Endothelial cell of umbilical vein (primary cell): ENCODE data around the gene MGARP. TPM values are rescaled to one million over a fixed set of nuclear protein-coding genes. Genes with fewer than 3 reads are reported as not detected.
A peak's percentile ranks its signal among the peaks of the same experiment; 100 is the strongest.

Experiments used
- BruUV-seq: library from RNA; stranded (reverse); fragments of 400-500 nt; replicated peaks from 2 replicates; lab custom pipeline; 2021; lab: Mats Ljungman, UMichigan
- CTCF ChIA-PET: fragments of 300-600, 350-600 bp; sonication (Branson Sonifier 250); formaldehyde crosslinking; loops from one replicate; lab custom pipeline; 2021; ENCODE audit warnings: antibody characterized with exemption, inconsistent platforms; lab: Charles Lee
- POLR2A ChIA-PET: fragments of 300-600, 350-600 bp; sonication (Branson Sonifier 250); formaldehyde crosslinking; loops from one replicate; lab custom pipeline; 2021; ENCODE audit warnings: antibody characterized with exemption, inconsistent platforms; lab: Charles Lee
- DNase-seq: peaks from one replicate; pipeline ENCODE4 v3.0.0-alpha.2; 2011; ENCODE audit warnings: low read depth, low spot score
- FAIRE-seq: peaks from 2 replicates; lab custom pipeline; 2011; peaks lifted over from hg19 to GRCh38; lab: Jason Lieb, UNC
- H2AFZ ChIP-seq: 2 replicates; pipeline ENCODE4 v1.6.0; 2012; ENCODE audit warnings: low read depth, low read length, control low read depth, inconsistent platforms
- H3K27ac ChIP-seq: 2 replicates; pipeline ENCODE4 v1.5.1; 2011; ENCODE audit warnings: low read depth, mild to moderate bottlenecking, control low read depth, low read length, moderate library complexity; ENCODE audit not compliant: insufficient read depth
- H3K27me3 ChIP-seq, 2 experiments: 2 replicates each; pipeline versions ENCODE4 v1.6.0 to v1.6.1; 2011; ENCODE audit warnings: low read length in 2 of 2, mixed read lengths in 1 of 2; ENCODE audit not compliant: control insufficient read depth in 2 of 2, insufficient read depth in 2 of 2
- H3K36me3 ChIP-seq, 2 experiments: 2 replicates in 1 of 2; 3 replicates in 1 of 2; pipeline ENCODE4 v1.5.1; 2011; ENCODE audit warnings: low read length in 2 of 2, mild to moderate bottlenecking in 1 of 2, moderate library complexity in 1 of 2; ENCODE audit not compliant: control insufficient read depth in 2 of 2, insufficient read depth in 2 of 2; ENCODE audit errors: extremely low read depth in 1 of 2
- H3K4me1 ChIP-seq: 3 replicates; pipeline ENCODE4 v1.5.1; 2011; ENCODE audit warnings: mild to moderate bottlenecking, low read length; ENCODE audit not compliant: control insufficient read depth, insufficient read depth; ENCODE audit errors: extremely low read depth
- H3K4me2 ChIP-seq: 2 replicates; pipeline ENCODE4 v1.6.1; 2011; ENCODE audit warnings: low read length, control low read depth, mixed read lengths; ENCODE audit not compliant: insufficient read depth
- H3K4me3 ChIP-seq, 3 experiments: fragments of 200-600 bp in 1 of 3; sonication (generic), shearing (Covaris generic) in 1 of 3; replicated peaks in 1 of 3; 2 replicates each; pipeline ENCODE4 v1.5.1; 2011 to 2016; ENCODE audit warnings: control low read depth in 3 of 3, low read length in 3 of 3, mild to moderate bottlenecking in 2 of 3, inconsistent platforms in 1 of 3, low read depth in 1 of 3, moderate library complexity in 1 of 3; ENCODE audit not compliant: insufficient read depth in 1 of 3
- H3K79me2 ChIP-seq: 2 replicates; pipeline ENCODE4 v1.6.0; 2012; ENCODE audit warnings: low read length, inconsistent platforms; ENCODE audit not compliant: control insufficient read depth, insufficient read depth
- H3K9ac ChIP-seq: replicated peaks from 2 replicates; pipeline ENCODE3; 2011; ENCODE audit warnings: low read length, control low read depth; ENCODE audit not compliant: insufficient read depth; ENCODE audit errors: extremely low read depth
- H3K9me1 ChIP-seq: replicated peaks from 3 replicates; pipeline ENCODE4 v1.6.0; 2011; ENCODE audit warnings: mild to moderate bottlenecking, low read length; ENCODE audit not compliant: control insufficient read depth, insufficient read depth; ENCODE audit errors: extremely low read depth
- H3K9me3 ChIP-seq: replicated peaks from 2 replicates; pipeline ENCODE4 v1.5.1; 2012; ENCODE audit warnings: low read length, inconsistent platforms; ENCODE audit not compliant: control insufficient read depth, insufficient read depth
- H4K20me1 ChIP-seq: replicated peaks from 2 replicates; pipeline ENCODE3; 2011; ENCODE audit warnings: mild to moderate bottlenecking, low read length; ENCODE audit not compliant: control insufficient read depth, insufficient read depth; ENCODE audit errors: extremely low read depth
- CTCF ChIP-seq, 2 donors: IDR thresholded peaks; 1 replicate in 1 of 2; 2 replicates in 1 of 2; pipeline ENCODE4 v1.5.1; 2011; ENCODE audit warnings: low read length in 2 of 2, mild to moderate bottlenecking in 2 of 2, moderate library complexity in 2 of 2, control low read depth in 1 of 2, inconsistent platforms in 1 of 2, low read depth in 1 of 2; ENCODE audit not compliant: insufficient read depth in 1 of 2; ENCODE audit errors: extremely low read depth in 1 of 2
- EZH2 ChIP-seq: IDR thresholded peaks from 2 replicates; pipeline ENCODE4 v1.6.1; 2012; ENCODE audit warnings: borderline replicate concordance, low read depth, mild to moderate bottlenecking, moderate library complexity, low read length, inconsistent platforms; ENCODE audit not compliant: severe bottlenecking
- FOS ChIP-seq: IDR thresholded peaks from 2 replicates; pipeline ENCODE4 v1.6.1; 2011; ENCODE audit warnings: mild to moderate bottlenecking, low read length, moderate library complexity, borderline replicate concordance; ENCODE audit not compliant: insufficient read depth
- GATA2 ChIP-seq: IDR thresholded peaks from 2 replicates; pipeline ENCODE4 v1.7.0; 2011; ENCODE audit warnings: low read depth, mild to moderate bottlenecking, moderate library complexity, mixed read lengths, low read length; ENCODE audit not compliant: insufficient read length, insufficient read depth
- JUN ChIP-seq: IDR thresholded peaks from 2 replicates; pipeline ENCODE4 v1.6.1; 2011; ENCODE audit warnings: borderline replicate concordance, low read depth; ENCODE audit not compliant: insufficient read length, insufficient read depth
- MAX ChIP-seq: IDR thresholded peaks from 2 replicates; pipeline ENCODE4 v1.6.1; 2011; ENCODE audit not compliant: insufficient read depth, insufficient read length
- MYC ChIP-seq: IDR thresholded peaks from one replicate; pipeline ENCODE4 v1.6.1; 2011; ENCODE audit warnings: mild to moderate bottlenecking, low read depth, low read length
- POLR2A ChIP-seq: IDR thresholded peaks from 2 replicates; pipeline ENCODE4 v1.6.1; 2012; ENCODE audit warnings: low read depth, mild to moderate bottlenecking, control low read depth, low read length
- POLR2AphosphoS5 ChIP-seq: IDR thresholded peaks from 2 replicates; pipeline ENCODE4 v1.6.1; 2012; ENCODE audit warnings: low read depth, mild to moderate bottlenecking, control low read depth, low read length, moderate library complexity; ENCODE audit not compliant: insufficient read depth
- dilution Hi-C: fragments of 300-500 bp; cut with MboI; formaldehyde crosslinking; loops from one replicate; pipeline ENCODE4 v1.15.0; 2019; ENCODE audit warnings: low sequenced_read_pairs; ENCODE audit not compliant: extremely low pct_ligation_motif_present
- intact Hi-C: fragments of 100-400 bp; cut with micrococcal nuclease; formaldehyde crosslinking; loops from one replicate; pipeline ENCODE4 v1.10.0; 2022
- polyA plus RNA-seq, 4 experiments: library from polyadenylated mRNA; depleted of rRNA in 3 of 4; stranded (reverse) in 3 of 4; unstranded in 1 of 4; fragments of >200 nt; gene quantifications; 2 replicates each; pipeline versions ENCODE4 v1.2.1 to v1.2.3, GENCODE V29; 2011 to 2012; ENCODE audit warnings: missing spikeins in 1 of 4
- total RNA-seq: library from RNA; stranded (reverse); gene quantifications from 2 replicates; pipeline ENCODE4 v1.2.3, GENCODE V29; 2021

MGARP gene
- total and polyA plus RNA-seq, 2 donors (not counting 3 experiments of a cell fraction or from before 2014, with no cell fraction given), result 25.9 to 26.6 TPM

GRCh38 chr4:139301113-139301820 is 21.2 kb upstream of the MGARP start, which contains the start of gene NAA15:
Gene NAA15 (plus strand): TSS chr4:139301505. CDS start chr4:139301778, 273 bp downstream.
- Histone ChIP-seq H3K36me3 (no peaks in the 10 kb centered on the region), H4K20me1 (no peaks in the 10 kb centered on the region), H3K4me3 (peak within 1 kb of the TSS; percentile 69 to 99 (median 85)), H3K9me3 (no peaks in the 10 kb centered on the region), H3K4me1 (peaks cover 20% of the 10 kb centered on the region), H3K9ac (peak within 1 kb of the TSS; percentile 86), H3K4me2 (peak within 1 kb of the TSS; percentile 98), H3K27me3 (no peaks in the 10 kb centered on the region), H3K9me1 (no peaks in the 10 kb centered on the region), H3K79me2 (peaks cover 51% of the 10 kb centered on the region), H3K27ac (peak within 1 kb of the TSS; percentile 88), H2AFZ (peak within 1 kb of the TSS; percentile 87)
- no TSS peak for BruUV-seq
- POLR2A ChIA-PET, result interaction anchor here (0.9 to 1.9 kb wide), 5 partner anchors 12 to 256 kb away, joined by 3 to 7 read pairs (median 4); partner anchors contain the start of gene ELF2
- CTCF ChIA-PET, result interaction anchor here (1.0 to 4.0 kb wide), 12 partner anchors 8 to 271 kb away, joined by 3 to 34 read pairs (median 4); partner anchors contain the start of gene ELF2
- TF ChIP-seq GATA2 (no peak), EZH2 (no peak), FOS (no peak), JUN (no peak), MAX (peak; percentile 69), POLR2AphosphoS5 (peak; percentile 72), CTCF (IDR thresholded peaks at IDR 0.05; ENCODE audit: extremely low read depth in 1 of 2, insufficient read depth in 1 of 2, low read depth in 1 of 2, low read length in 2 of 2) (no peak), POLR2A (peak; percentile 28), MYC (peak; percentile 83)
- peak; percentile 99 for DNase-seq
- peak; percentile 83 for FAIRE-seq
- intact Hi-C loops, result loop anchor here (1.0 kb wide), 5 partner anchors 22 to 255 kb away; partner anchors contain the start of gene SETD7
- dilution Hi-C loops, result no loop called here
